ENCODE data around the gene NELL1.

GRCh38 chr11:20759541-20759940, 90.2 kb downstream of the NELL1 start:
- TF ChIP-seq TAF1 (IDR thresholded peaks at IDR 0.05; ENCODE audit: low read depth, low read length), result no peak
- no peak for TF ChIP-seq POLR2A (IDR thresholded peaks at IDR 0.05; ENCODE audit: low read depth, low read length)
- no peak for TF ChIP-seq POLR2AphosphoS5 (IDR thresholded peaks at IDR 0.05; ENCODE audit: low read depth, low read length)
- no peak for TF ChIP-seq SPI1 (IDR thresholded peaks at IDR 0.05; ENCODE audit: low read depth, low read length)
